Measurements from ENCODE around the gene TMEM248.

Gene TMEM248

DNA sequence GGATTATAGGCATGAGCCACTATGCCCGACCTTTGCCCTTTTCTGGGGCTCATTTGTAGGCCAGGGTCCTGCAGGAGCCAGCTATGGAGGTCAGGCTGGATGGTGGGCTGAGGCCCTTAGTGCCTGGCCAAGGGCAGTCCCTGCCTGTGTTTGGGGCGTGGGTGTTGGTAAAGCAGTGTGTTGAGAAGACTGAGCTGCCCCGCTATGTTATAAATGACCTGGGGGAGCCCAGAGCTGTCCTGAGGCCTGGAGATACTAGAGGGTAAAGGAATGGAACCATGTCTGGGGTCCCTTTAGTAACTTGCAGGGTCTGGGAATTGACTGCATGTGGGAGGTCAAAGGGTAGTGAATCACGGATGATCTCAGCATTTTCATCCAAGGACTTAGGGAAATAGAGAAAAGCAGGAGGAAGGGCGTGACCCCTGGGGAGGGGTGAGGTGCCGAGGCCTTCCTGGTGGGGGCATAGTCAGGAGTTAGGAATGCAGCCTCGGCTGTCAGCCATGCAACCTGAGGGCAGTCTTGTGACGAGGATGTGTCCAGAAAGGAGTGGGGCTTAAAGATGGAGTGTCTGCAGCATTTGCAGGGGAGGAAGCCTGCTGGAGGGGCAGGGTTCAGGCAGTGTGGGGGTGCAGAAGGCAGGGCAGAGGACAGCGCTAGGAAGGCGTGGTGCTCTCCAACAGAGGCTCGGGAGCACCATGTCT is 31.5 kb downstream of the TMEM248 start:
- TF ChIP-seq, protein P1, sequence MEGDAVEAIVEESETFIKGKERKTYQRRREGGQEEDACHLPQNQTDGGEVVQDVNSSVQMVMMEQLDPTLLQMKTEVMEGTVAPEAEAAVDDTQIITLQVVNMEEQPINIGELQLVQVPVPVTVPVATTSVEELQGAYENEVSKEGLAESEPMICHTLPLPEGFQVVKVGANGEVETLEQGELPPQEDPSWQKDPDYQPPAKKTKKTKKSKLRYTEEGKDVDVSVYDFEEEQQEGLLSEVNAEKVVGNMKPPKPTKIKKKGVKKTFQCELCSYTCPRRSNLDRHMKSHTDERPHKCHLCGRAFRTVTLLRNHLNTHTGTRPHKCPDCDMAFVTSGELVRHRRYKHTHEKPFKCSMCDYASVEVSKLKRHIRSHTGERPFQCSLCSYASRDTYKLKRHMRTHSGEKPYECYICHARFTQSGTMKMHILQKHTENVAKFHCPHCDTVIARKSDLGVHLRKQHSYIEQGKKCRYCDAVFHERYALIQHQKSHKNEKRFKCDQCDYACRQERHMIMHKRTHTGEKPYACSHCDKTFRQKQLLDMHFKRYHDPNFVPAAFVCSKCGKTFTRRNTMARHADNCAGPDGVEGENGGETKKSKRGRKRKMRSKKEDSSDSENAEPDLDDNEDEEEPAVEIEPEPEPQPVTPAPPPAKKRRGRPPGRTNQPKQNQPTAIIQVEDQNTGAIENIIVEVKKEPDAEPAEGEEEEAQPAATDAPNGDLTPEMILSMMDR (IDR thresholded peaks at IDR 0.05; ENCODE audit: low read depth, low read length), result no peak
- H3K4me3 ChIP-seq (ENCODE audit: low read depth, low read length), result no peak overlapping the region

DNA sequence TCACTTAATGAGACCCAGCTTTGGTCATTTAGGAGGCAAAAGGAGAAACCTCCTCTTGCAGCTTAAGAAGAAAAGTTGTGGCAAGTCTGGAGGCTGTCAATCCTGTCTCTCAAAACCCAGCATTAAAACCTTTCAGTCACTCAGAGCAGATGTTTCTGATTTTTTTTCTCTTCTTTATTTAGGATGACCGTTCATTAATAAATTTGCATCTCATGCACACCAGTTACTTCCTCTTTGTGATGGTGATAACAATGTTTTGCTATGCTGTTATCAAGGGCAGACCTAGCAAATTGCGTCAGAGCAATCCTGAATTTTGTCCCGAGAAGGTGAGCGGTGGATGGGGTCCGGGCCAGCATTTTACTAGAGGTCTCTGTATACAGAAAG is 32.0 kb downstream of the TMEM248 start:
- no peak overlapping the region for H3K4me3 ChIP-seq (ENCODE audit: low read depth, low read length)
- TF ChIP-seq, protein P1 (IDR thresholded peaks at IDR 0.05; ENCODE audit: low read depth, low read length), result no peak

DNA sequence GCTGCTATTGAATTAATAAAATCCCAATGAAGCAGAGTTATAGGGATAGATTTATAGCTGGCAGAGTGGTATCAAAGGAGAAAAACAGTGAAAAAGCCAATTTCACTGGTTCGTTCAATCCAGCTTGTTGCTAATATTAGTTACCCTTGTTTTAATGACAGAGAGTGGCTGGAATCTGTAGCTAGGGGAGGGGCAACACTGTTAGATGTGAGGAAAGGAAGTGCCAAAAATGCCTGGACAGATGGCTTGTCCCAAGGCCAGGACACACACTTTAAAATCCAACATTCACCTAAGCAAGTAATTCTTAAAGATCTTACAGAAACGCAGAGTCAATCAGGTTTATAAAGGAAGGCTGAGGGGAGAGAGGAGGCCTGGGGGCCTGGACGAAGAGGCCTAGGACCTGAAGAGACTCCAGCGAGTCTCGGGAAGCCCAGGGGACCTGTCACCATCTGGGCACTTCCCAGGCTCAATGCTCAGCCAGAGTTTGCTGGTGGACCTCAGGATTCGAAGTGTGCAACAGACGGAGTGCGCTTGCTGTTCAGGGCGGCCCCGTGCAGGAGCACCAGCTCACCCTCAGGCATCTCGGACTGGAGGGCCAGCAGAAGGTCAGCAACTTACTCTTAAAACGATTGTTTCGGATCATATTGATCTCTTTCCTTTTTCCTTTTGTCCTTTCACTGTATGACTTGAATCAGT is 36.7 kb downstream of the TMEM248 start:
- TF ChIP-seq, protein P1 (IDR thresholded peaks at IDR 0.05; ENCODE audit: low read depth, low read length), result no peak
- H3K4me3 ChIP-seq (ENCODE audit: low read depth, low read length), result no peak overlapping the region

DNA sequence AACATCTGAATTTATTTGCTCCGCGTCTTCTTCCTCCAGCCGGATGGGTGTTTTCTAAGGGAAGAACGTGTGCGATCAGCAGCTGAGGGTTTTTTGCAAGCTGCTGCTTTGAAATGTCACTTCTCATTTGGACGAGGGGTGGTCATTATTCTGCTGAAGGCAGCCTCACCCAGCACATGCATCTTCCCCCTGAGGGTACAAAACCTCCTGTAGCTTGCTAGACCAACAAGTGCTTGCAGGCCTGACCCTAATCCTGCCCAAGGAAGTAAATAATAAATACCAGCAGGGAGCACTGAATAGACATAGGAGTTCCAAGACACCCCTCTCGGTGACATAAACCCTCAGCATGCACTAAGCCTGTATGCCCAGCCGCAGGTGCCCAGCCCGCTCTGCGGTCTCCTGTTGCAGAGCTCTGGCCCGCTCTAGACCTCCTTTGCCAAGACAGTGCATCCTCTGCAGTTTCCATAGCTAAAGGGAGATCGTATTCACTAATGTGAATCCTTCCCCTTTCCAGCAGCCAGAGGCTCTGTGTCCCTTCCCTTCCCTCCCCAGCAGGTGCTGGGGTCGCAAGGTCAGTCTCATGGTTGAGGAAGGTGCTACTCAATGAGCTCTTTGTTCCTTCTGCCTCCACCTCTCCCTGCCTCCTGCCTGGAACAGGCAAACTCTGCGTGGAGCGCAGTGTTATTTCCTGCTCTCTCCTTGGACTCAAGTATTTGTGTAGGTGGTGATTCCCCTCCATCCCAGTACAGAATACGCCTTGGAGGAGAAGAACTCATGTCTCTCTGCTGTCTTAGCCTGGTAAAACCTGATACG is 37.7 kb downstream of the TMEM248 start:
- H3K4me3 ChIP-seq (ENCODE audit: low read depth, low read length), result no peak overlapping the region
- TF ChIP-seq, protein P1 (IDR thresholded peaks at IDR 0.05; ENCODE audit: low read depth, low read length), result no peak

DNA sequence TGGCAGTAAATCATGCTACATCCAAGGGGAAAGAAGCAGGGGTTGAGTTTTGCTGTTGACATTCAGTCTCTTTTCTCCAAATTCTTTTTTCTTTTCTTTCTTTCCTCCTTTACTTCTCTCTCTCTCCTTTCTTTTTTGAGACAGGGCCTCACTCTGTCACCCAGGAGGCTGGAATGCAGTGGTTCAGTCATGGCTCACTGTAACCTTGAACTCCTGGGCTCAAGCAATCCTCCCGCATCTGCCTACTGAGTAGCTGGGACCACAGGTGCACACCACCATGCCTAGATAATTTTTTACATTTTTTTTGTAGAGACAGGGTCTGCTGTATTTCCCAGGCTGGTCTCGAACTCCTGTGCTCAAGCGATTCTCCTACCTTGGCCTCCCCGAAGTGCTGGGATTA is 39.2 kb downstream of the TMEM248 start:
- H3K4me3 ChIP-seq (ENCODE audit: low read depth, low read length), result no peak overlapping the region
- TF ChIP-seq, protein P1 (IDR thresholded peaks at IDR 0.05; ENCODE audit: low read depth, low read length), result no peak

DNA sequence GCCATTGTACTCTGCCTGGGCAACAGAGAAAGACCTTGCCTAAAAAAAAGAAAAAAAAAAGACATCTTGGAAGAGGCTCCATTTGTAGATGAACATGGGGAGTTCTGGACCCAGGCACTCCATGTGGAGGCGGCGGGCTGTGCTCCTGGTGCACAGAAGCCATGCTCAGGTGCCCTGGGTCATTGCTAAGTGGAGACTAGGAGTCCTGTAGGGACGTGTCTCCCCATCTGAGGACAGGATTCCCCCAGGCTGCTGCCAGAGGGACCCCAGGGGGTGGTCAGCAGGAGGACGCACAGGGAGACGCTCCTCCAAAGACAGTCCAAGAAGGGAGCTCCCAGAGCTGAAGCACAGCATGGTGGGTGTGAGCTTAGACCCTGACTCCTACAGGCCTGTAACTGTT is 40.1 kb downstream of the TMEM248 start:
- H3K4me3 ChIP-seq (ENCODE audit: low read depth, low read length), result no peak overlapping the region
- TF ChIP-seq, protein P1 (IDR thresholded peaks at IDR 0.05; ENCODE audit: low read depth, low read length), result no peak
